Skeletal muscle satellite cell (primary cell): ENCODE measurements around the gene SNCB.
"Not testable (repeated sequence)": the region's sequence is repeated elsewhere in the genome, so short reads cannot be mapped to it uniquely, and the experiment has no call there.

Source experiments
- H3K27me3 ChIP-seq: 2 replicates; pipeline ENCODE4 v1.7.0; 2013; ENCODE audit warnings: low read length; ENCODE audit not compliant: control insufficient read depth, insufficient read depth
- H3K36me3 ChIP-seq: 2 replicates; pipeline ENCODE4 v1.7.0; 2013; ENCODE audit warnings: mild to moderate bottlenecking, control low read depth, low read length; ENCODE audit not compliant: insufficient read depth
- H3K4me1 ChIP-seq: 2 replicates; pipeline ENCODE4 v1.7.0; 2013; ENCODE audit warnings: low read length; ENCODE audit not compliant: control insufficient read depth, insufficient read depth
- H3K4me2 ChIP-seq: 2 replicates; pipeline ENCODE4 v1.7.0; 2013; ENCODE audit warnings: mild to moderate bottlenecking, low read length
- H3K4me3 ChIP-seq: 2 replicates; pipeline ENCODE4 v1.7.0; 2013; ENCODE audit warnings: low read length
- H3K9ac ChIP-seq: 2 replicates; pipeline ENCODE4 v1.7.0; 2013; ENCODE audit warnings: mild to moderate bottlenecking, low read depth, low read length, moderate library complexity
- H3K9me3 ChIP-seq: replicated peaks from 2 replicates; pipeline ENCODE4 v1.7.0; 2013; ENCODE audit warnings: mild to moderate bottlenecking, control low read depth, low read length

Gene SNCB

DNA sequence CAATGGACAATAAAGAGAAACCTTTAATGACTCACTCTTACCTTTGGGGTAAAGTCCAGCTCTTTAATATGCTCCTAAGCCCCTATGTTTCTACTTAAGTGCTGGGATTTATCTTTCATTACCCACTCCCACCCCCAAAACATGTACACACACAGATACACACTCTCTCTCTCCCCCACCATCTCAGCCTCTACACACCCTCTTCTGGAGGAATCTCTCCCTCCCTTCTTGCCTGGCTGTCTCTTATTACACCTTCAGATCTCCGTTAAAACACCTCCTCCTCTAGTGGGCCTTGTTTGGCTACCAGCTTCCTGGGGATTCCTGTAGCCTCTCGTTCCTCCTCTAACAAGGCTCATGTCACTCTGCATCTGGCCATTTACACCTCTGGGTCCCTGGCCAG lies 27.2 kb downstream of the SNCB start:
- Histone ChIP-seq H3K4me2 (no peak overlapping the region), H3K27me3 (no peaks in the 10 kb centered on the region), H3K9ac (no peak overlapping the region), H3K4me3 (no peak overlapping the region), H3K9me3 (no peaks in the 10 kb centered on the region), H3K4me1 (no peaks in the 10 kb centered on the region), H3K36me3 (no peaks in the 10 kb centered on the region)

DNA sequence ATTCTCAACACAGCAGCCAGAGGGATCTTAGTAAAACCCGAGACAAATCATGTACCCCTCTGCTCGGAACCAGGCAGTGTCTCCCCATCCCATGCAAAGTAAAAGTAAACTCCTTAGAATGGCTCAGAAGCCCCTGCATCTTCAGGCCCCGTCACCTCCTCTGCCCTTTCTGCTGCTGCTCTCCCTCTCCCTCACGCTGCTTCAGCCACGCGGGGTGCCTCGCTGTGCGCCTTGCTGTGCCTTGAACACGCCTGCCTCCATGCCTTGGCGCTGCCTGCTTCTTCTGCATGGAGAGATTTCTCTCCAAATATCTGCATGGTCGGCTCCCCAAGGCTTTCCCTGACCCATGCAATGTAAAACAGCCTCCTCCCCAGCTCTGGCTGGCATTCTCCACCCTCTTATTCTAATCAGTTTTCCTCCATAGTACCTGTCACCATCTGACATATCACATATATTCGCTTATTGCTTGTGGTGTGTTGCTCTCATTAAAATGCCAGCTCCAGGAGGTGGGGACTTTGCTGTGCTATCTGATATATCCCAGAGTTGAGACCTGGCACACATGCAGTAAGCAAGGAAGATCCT lies 28.3 kb downstream of the SNCB start:
- Histone ChIP-seq H3K36me3 (no peaks in the 10 kb centered on the region), H3K9me3 (no peaks in the 10 kb centered on the region), H3K27me3 (no peaks in the 10 kb centered on the region), H3K4me3 (no peak overlapping the region), H3K9ac (no peak overlapping the region), H3K4me2 (no peak overlapping the region), H3K4me1 (no peaks in the 10 kb centered on the region)

DNA sequence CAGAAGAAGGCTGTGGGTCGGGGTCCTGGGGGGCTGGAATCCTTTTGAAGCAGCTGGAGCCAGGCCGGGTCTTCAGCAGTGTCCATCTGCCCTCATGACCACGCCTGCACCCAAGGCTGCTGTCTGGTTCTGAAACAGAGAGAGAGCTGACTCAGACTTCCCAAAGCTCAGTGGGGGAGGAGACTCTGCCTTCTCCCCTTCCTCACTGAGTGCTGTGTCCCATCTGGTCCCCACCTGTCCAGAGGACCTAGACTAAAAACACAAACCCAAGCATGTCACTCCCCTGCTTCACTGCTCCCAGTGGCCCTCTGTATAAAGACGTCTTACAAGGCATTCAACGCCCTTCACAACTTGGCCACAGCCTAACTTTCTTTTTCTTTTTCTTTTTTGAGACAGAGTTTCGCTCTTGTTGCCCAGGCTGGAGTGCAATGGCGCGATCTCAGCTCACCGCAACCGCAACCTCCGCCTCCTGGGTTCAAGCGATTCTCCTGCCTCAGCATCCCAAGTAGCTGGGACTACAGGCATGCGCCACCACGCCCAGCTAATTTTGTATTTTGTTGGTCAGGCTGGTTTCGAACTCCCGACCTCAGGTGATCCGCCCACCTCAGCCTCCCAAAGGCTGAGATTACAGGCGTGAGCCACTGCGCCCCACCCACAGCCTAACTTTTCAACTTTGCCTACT lies 30.4 kb downstream of the SNCB start:
- H3K36me3 ChIP-seq, H3K9ac ChIP-seq, H3K9me3 ChIP-seq, H3K4me1 ChIP-seq, H3K4me3 ChIP-seq, H3K4me2 ChIP-seq, H3K27me3 ChIP-seq: not testable (repeated sequence)

DNA sequence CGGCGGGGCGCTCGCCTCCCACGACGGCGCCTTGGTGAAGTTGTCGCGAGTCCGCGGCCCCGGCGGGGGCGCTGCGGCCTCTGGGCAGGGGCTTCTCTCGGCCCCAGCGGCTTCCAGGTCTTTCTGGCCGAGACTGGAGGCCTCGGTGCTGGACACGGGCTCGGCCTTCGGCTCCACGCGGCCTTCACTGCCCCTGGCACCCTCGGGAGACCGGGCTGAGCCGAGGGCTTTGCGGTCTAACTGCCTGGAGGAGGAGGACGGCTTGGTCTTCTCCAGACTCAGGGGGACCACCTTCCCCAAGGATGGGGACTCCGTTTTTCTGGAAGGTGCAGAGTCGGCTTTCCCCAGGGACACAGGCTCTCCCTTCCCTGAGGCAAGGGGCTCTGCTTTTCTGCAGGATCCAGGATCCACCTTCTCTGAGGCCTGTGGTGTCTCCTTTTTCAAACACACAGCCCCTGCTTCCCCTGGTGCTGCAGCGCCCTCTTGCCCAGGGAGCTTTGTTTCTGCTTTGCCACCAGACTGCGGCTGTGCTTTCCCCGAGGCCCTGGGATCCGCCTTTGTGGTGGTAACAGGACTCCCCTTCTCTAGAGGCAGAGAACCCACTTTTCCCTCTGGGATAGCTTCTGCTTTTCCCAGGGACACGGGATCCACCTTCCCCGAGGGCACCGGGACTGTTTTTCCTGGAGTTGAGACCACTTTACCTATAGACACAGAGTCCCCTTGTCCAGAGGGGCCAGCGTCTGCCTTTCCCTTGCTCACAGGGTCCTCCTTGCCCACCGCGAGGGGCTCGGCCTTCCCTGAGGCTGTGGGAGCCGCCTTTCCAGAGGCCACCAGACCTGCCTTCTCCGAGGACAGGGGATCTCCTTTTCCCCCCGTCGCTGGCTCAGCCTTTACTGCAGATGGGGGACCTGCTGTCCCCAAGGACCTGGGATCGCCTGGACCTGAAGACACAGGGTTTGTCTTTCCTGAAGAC lies 32.6 kb downstream of the SNCB start:
- Histone ChIP-seq H3K4me1 (no peaks in the 10 kb centered on the region), H3K36me3 (no peaks in the 10 kb centered on the region), H3K9ac (no peak overlapping the region), H3K4me3 (no peak overlapping the region), H3K27me3 (no peaks in the 10 kb centered on the region), H3K9me3 (no peaks in the 10 kb centered on the region), H3K4me2 (no peak overlapping the region)

DNA sequence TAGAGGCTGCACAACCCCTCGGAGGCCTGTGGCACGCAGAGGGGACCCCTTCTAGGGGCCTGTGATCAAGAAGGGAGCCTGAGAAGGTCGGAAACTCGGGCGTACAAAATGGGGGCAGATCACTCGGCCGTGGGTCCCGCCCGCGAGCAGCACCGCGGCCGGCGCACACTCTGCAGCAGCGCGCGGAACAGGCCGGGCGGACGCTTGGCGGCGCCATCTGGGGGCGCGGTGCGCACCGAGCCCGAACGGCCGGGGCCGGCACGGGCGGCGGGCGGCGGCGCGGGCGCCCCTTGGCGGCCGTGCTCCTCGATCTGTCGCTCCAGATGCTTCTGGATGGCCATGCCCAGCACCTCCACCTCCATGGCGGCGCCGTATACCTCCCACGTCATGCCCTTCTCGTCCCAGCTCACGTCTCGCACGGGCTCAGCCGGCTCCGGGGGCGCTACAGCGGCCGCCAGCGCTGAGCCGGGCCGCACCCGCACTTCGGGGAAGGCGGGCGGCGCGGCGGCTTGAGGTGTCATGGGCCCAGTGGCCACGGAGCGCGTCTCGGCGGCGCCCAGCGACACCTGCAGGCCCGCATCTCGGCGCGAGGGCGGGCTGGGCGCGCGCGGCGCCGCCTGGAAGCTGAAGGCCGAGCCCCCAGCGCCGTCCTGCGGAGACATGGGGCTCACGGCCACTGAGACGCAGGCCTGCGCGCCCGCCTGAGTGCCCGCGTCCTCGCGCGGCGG lies 33.5 kb downstream of the SNCB start:
- Histone ChIP-seq H3K4me3 (no peak overlapping the region), H3K27me3 (no peaks in the 10 kb centered on the region), H3K9me3 (no peaks in the 10 kb centered on the region), H3K36me3 (no peaks in the 10 kb centered on the region), H3K9ac (no peak overlapping the region), H3K4me1 (no peaks in the 10 kb centered on the region), H3K4me2 (no peak overlapping the region)

DNA sequence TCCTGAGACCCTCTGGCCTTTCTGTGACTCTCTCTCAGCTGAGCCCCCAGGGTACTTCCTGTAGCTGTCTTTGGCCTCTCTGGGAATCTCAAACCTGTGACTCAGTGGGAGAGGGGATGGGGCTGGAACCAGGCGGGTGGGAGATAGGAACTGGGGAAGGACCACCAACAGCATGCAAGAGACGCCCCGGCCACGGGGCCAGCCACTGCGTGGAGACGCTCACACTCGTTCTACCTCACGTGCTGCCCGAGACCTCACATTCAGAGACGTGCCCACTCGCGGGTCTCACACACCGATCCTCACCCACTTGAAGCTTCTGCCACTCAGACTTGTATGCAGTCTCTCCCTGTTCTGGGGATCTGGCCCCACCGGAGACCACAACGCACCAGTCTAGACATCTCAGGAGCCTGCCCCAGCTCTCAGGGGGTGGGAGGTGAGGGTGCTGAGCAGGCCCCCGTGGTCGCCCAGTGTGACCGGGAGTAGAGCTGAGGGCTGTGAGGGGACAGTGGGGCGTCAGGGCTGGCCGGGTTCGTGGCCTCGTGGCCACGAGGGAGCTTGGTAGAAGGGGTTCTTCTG lies 34.2 kb downstream of the SNCB start:
- H3K27me3 ChIP-seq = no peaks in the 10 kb centered on the region
- H3K9ac ChIP-seq = no peak overlapping the region
- H3K36me3 ChIP-seq = no peaks in the 10 kb centered on the region
- no peaks in the 10 kb centered on the region for H3K4me1 ChIP-seq
- H3K4me3 ChIP-seq = no peak overlapping the region
- no peak overlapping the region for H3K4me2 ChIP-seq
- H3K9me3 ChIP-seq = no peaks in the 10 kb centered on the region

DNA sequence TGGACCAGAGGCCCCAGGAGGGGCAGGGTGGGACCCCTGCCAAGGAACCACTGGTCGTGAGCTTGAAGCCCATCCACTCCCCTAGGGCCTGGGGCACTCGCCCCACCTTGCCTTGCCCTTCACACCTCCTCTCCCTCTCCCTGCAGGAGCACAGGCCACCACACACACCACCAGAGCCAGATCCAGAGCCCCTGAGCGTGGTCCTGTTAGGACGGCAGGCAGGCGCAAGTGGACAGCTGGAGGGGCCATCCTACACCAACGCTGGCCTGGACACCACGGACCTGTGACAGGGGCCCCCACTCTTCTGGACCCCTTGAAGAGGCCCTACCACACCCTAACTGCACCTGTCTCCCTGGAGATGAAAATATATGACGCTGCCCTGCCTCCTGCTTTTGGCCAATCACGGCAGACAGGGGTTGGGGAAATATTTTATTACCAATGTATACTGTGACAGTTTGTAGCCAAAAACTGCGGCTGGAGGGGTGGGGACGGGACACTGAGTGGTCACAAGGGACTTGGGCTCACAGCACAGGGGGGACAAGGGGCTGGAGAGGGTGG lies 34.9 kb downstream of the SNCB start:
- no peaks in the 10 kb centered on the region for H3K9me3 ChIP-seq
- no peaks in the 10 kb centered on the region for H3K27me3 ChIP-seq
- H3K4me1 ChIP-seq = no peaks in the 10 kb centered on the region
- no peaks in the 10 kb centered on the region for H3K36me3 ChIP-seq
- no peak overlapping the region for H3K4me2 ChIP-seq
- no peak overlapping the region for H3K9ac ChIP-seq
- no peak overlapping the region for H3K4me3 ChIP-seq

DNA sequence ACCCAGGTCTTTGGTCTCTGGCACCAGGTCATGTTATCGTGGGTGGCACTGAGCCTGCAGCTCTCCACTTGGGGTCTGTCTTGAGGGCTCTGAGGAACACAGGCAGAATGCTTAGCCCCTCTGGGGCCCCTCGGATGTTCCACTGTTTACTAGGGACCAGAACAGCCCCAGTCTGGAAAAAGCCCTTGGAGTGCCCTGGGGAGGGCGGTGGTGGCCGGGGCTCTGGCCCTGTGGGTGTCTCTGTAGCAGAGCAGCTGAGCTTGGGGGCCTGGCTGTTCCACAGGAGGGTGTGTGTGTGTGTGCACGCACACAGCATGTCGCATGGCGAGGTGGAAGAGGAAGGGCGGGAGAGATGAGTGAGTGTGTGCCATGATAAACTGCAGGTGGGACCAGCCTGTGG lies 35.8 kb downstream of the SNCB start:
- no peaks in the 10 kb centered on the region for H3K9me3 ChIP-seq
- H3K9ac ChIP-seq = no peak overlapping the region
- no peaks in the 10 kb centered on the region for H3K4me1 ChIP-seq
- H3K4me2 ChIP-seq = no peak overlapping the region
- no peaks in the 10 kb centered on the region for H3K36me3 ChIP-seq
- H3K27me3 ChIP-seq = no peaks in the 10 kb centered on the region
- no peak overlapping the region for H3K4me3 ChIP-seq

DNA sequence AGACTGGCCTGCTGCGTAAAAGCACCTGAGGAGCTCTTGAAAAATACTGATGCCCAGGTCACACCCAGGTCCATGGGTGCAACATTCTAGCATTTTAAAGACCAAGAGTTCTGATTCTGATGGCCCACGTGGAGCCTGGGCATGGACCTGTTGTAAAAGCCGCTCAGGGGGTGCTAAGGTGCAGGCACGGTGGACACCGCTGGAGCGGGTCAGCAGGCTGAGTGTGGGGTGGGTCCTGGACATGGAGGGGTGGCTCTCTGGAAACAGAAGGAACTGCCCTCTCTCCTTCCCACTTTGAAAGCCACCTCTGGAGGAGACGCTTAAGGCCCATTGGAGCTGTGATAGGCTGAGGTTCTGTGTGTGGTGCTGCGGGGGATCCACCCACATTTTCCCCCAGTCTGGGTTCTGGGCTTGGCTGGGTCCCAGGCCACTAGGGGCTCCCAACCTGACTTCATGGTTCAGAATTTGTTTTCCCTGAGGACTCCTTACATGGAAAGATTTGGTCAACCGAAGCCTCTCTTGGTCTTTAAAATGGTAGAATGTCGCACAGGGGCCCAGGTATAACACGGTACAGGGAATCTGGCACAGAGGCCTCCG lies 37.0 kb downstream of the SNCB start:
- H3K9ac ChIP-seq = no peak overlapping the region
- no peaks in the 10 kb centered on the region for H3K4me1 ChIP-seq
- H3K27me3 ChIP-seq = no peaks in the 10 kb centered on the region
- H3K9me3 ChIP-seq = no peaks in the 10 kb centered on the region
- H3K36me3 ChIP-seq = no peaks in the 10 kb centered on the region
- no peak overlapping the region for H3K4me2 ChIP-seq
- no peak overlapping the region for H3K4me3 ChIP-seq

DNA sequence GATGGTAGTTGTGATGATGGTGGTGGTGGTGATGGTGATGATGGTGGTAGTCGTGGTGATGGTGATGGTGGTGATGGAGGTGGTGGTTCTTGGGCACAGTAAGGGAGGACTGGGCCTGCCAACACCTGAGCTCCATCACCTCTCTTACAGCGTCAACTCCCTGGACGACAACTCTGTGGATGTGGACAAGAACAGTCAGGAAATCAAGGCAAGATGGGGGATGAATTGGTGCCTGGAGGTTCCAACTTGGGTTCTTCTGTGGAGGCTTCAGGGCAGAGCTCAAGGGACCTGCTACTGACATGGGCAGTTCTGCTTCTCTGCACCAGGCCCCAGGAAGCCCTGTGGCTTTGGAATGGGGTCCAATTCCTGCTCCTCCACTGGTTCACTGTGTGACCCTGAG lies 37.8 kb downstream of the SNCB start:
- no peak overlapping the region for H3K4me2 ChIP-seq
- no peak overlapping the region for H3K9ac ChIP-seq
- no peak overlapping the region for H3K4me3 ChIP-seq
- no peaks in the 10 kb centered on the region for H3K36me3 ChIP-seq
- no peaks in the 10 kb centered on the region for H3K27me3 ChIP-seq
- H3K4me1 ChIP-seq = no peaks in the 10 kb centered on the region
- no peaks in the 10 kb centered on the region for H3K9me3 ChIP-seq
